ENCODE data around the gene AHSA1.
A peak's percentile ranks its signal among the peaks of the same experiment; 100 is the strongest.

Gene AHSA1

DNA sequence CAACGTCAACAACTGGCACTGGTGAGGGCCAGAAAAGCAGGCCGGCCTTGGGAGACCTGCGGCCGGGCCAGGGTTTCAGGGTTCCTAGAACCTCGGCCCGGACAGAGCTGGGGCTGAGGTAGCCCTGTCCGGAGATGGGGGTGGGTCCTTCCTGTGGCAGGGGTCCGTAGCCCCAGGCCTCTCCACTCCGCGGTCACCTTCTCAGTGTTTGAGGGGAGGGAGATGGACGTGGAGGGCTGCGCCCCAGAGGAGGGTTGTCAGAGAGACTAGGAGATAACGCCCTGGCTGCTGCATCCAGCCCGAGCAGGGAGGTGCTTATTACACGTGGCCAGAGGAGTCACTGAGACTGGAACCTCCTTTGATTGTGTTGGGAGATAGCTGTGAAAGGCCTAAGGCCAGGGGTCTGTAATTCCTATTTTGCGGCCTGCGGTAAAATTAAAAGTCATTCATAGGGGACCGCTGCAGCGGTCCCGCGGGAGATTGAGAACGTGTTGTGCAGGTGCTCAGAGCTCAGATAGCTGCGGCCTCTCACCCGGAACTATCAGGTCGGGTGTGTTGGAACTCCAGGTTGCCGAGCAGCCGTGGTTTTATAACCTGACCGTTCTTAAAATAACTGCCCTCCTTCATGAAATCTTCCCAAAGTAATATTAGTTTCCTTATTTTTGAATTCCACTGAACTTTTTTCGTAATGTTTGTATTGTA is 507 bp downstream of the AHSA1 start:
- ATAC-seq (peak; percentile 31), DNase-seq (peak in 1 of 2 donors; percentile 52)
- no peaks in the 10 kb centered on the region for H3K9me3 Mint-ChIP-seq
- H3K27me3 Mint-ChIP-seq = no peaks in the 10 kb centered on the region
- H3K27ac Mint-ChIP-seq = peak overlapping the region; percentile 100
- peak overlapping the region; percentile 100 for H3K4me3 Mint-ChIP-seq
- peaks cover 46% of the 10 kb centered on the region for H3K4me1 Mint-ChIP-seq

DNA sequence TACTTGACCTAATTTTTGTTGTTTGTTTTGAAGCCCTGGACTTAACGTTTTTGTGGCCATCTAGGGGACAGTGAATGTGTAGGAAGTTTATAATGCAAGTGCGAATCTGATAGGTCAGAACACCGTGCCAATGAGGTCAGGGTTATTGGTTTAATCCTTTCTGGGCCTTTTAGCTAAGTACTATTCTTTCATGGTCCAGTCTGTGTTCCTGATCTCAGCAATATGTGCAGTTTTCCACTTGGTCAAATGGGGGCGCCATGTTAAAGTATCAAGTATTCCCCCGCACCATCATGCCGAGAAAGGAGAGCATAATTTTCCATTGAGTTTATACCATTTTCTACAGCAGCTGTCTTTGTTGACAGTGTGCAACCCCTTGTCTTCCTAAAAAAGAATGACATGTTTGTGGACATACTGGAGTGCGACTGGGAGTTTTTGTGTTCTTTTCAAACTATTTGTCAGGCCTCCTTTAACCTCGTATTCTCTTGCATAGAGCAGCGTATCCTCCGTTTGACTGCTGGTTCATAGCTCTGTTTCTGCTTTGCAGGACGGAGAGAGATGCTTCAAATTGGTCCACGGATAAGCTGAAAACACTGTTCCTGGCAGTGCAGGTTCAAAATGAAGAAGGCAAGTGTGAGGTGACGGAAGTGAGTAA is 1.3 kb downstream of the AHSA1 start:
- Mint-ChIP-seq H3K27me3 (no peaks in the 10 kb centered on the region), H3K4me1 (peaks cover 45% of the 10 kb centered on the region), H3K27ac (peak overlapping the region; percentile 100), H3K9me3 (no peaks in the 10 kb centered on the region), H3K4me3 (peak overlapping the region; percentile 100)
- ATAC-seq = no peak
- peak; percentile 64 to 70 for DNase-seq

DNA sequence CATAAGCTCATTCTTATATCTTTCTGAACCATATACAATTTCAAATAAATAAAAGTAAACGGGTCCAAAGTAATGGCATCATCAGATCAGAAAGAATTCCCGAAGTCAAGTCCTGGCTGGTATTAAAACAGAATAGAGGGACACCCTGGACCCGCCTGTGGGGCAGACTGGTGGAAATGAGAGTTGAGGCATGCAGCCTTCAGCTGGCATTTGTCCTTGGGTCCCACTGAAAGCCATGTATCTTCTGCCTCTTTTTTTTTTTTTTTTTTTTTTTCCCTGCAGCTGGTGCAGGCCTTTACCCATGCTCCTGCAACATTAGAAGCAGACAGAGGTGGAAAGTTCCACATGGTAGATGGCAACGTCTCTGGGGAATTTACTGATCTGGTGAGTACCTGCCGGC is 9.9 kb downstream of the AHSA1 start:
- H3K27me3 Mint-ChIP-seq = no peaks in the 10 kb centered on the region
- no peak for ATAC-seq
- no peaks in the 10 kb centered on the region for H3K4me1 Mint-ChIP-seq
- H3K27ac Mint-ChIP-seq = no peak overlapping the region
- no peak overlapping the region for H3K4me3 Mint-ChIP-seq
- DNase-seq = no peak
- H3K9me3 Mint-ChIP-seq = no peaks in the 10 kb centered on the region

DNA sequence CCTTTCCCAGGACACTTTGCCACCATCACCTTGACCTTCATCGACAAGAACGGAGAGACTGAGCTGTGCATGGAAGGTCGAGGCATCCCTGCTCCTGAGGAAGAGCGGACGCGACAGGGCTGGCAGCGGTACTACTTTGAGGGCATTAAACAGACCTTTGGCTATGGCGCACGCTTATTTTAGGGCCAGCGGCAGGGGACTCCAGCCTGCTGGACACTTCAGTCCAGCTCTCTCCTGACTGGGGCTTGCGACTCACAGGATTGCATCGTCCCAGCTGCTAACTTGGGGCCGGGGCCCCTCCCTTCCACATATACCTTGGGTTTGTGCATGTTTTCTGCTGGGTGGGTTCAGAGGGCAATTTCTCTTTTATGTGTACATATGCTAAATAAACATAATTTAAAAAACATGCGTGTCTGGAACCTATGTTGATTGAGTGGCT is 11.2 kb downstream of the AHSA1 start:
- H3K4me3 Mint-ChIP-seq = no peak overlapping the region
- no peak overlapping the region for H3K27ac Mint-ChIP-seq
- no peak for DNase-seq
- ATAC-seq = no peak
- no peaks in the 10 kb centered on the region for H3K4me1 Mint-ChIP-seq
- no peaks in the 10 kb centered on the region for H3K9me3 Mint-ChIP-seq
- no peaks in the 10 kb centered on the region for H3K27me3 Mint-ChIP-seq

DNA sequence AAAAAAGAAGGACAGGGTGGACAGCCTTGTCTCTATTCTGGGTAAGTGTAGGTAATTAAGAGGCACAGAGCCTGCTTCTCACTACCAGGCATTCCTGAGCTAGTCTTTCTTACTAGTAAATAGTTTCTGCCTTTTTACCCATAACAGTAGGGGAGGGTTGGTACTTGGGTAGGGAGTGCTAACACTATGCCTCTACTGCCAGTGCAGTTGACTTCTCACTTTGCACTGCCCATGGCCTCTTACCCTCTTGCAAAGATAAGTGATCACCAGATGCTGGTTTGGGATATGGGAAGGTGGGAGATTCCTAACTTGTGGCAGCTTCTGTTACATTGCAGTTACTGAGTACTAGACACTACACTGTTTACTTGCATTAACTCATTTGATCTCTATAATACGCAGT is 11.6 kb downstream of the AHSA1 start:
- H3K4me3 Mint-ChIP-seq = no peak overlapping the region
- no peaks in the 10 kb centered on the region for H3K4me1 Mint-ChIP-seq
- H3K27ac Mint-ChIP-seq = no peak overlapping the region
- DNase-seq (no peak), ATAC-seq (no peak)
- no peaks in the 10 kb centered on the region for H3K9me3 Mint-ChIP-seq
- H3K27me3 Mint-ChIP-seq = no peaks in the 10 kb centered on the region

DNA sequence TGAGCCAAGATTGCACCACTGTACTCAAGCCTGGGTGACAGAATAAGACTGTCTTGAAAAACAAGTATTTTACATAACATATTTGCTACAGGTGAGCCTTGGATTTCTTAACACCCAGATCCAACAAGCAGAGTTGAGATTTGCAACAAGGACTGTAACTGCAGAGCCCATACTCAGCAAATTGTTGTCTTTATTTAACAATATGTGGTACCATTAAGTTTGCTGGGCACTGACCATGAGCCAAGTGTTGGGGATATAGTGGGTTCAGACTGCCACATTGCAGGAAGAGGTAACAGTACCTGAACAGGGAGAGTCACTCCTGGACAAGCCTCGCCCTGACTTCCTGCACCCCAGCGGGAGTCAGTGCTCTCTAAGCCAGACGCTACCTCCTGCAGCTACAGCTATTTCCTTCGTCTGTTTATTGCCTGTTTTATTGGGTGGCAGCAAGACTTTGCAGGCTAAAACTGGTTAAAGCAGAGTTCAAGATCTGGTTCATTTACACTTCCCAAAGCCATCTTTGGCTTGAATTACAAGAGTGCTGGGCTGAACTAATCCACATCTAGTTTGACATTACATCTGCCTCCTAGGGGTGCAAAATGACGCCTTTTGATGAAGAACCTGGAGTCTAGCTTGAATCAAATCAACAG is 12.5 kb downstream of the AHSA1 start:
- no peak overlapping the region for H3K4me3 Mint-ChIP-seq
- DNase-seq = no peak
- H3K9me3 Mint-ChIP-seq = no peaks in the 10 kb centered on the region
- ATAC-seq = no peak
- H3K27me3 Mint-ChIP-seq = no peaks in the 10 kb centered on the region
- H3K4me1 Mint-ChIP-seq = no peaks in the 10 kb centered on the region
- peak overlapping the region in 1 of 2 donors; percentile 82 for H3K27ac Mint-ChIP-seq

DNA sequence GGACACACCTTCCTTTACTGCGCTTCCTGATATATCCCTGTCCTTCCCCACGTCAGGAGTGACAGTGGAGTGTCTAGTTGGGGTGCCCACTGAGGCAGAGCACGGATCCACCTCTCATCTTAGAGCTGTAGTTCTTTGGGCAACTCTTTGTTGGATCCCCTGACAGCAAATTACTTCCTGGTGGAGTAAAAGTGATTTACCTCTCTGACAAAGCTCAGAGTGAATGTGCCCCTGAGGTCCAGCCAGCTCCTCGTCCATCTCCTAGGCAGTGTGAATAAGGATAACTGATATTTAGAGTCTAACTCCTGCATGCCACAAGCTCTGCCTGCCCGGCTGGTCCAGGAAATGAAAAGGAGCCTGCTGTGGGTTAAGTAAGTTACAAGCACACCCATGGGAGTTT is 16.0 kb downstream of the AHSA1 start:
- H3K27me3 Mint-ChIP-seq = no peaks in the 10 kb centered on the region
- no peak overlapping the region for H3K4me3 Mint-ChIP-seq
- ATAC-seq (no peak), DNase-seq (no peak)
- H3K9me3 Mint-ChIP-seq = no peaks in the 10 kb centered on the region
- H3K4me1 Mint-ChIP-seq = no peaks in the 10 kb centered on the region
- no peak overlapping the region for H3K27ac Mint-ChIP-seq

DNA sequence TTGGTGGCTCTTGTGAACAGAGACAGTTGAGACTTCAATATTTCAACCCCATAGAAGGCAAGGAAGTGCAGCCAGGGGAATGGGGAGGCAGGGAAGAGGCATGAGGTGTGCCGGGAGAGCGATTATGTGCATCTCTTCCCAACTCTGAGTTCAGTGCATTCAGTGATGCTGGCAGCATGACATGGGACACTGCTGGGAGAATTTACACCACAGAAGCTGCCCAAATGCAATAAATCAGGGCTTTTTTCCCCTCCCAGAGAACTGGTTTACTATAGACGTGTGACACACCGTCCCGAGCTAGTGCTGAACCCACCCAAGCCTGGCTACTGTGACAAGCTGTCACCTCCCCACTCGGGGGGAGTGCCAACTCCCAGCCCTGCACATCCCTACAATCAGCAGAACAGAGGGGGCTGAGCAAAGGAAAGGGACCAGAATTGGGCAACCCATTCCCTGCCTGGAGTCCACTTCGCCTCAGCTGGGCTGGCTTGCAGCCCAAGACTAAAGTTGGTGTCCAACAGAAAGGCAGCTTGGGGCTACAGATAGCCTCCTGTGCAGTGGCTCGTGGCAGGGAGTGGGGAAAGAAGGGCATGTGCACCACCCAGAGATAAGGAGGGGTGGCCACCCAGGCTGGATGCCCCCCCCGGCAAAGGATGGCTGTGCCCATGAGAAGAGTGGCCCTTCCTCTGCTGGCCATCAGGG is 16.7 kb downstream of the AHSA1 start:
- no peak overlapping the region for H3K27ac Mint-ChIP-seq
- ATAC-seq = no peak
- no peaks in the 10 kb centered on the region for H3K9me3 Mint-ChIP-seq
- no peaks in the 10 kb centered on the region for H3K27me3 Mint-ChIP-seq
- H3K4me3 Mint-ChIP-seq = no peak overlapping the region
- H3K4me1 Mint-ChIP-seq = no peaks in the 10 kb centered on the region
- DNase-seq = no peak

DNA sequence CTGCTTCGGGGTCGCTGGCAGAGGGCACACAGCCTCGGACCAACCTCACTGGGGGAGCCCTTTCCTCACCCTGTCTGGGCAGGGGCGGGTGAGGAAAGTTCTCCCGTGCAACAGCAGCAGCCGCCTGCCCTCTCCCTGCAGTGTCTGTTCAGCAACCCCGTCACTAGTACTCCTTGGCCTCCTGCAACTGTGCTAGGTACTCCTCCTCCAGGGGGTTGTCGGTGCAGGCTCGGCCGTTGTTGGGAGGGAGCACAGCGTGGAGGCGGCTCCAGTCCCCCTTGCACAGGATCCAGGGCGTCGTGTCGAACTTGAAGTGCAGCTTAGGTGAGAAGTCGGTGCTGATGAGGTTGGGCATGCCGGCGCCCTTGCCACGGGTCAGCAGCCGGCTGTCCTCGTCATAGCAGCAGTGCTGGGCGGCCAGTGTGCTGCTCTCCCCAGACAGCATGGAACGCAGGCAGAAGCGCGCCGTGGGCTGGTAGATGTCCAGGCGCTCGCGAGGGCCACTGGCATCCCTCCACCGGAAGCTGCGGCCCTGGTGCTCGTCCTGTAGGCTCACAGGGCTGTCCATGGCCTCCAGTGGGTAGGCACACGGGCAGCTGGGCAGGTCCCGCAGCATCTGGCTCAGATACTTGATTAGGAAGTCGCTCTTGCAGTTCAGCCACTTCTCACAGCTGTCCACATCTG is 17.7 kb downstream of the AHSA1 start:
- Mint-ChIP-seq H3K27ac (peak overlapping the region in 1 of 2 donors; percentile 89), H3K27me3 (no peaks in the 10 kb centered on the region), H3K4me3 (no peak overlapping the region), H3K9me3 (no peaks in the 10 kb centered on the region), H3K4me1 (no peaks in the 10 kb centered on the region)
- no peak for DNase-seq
- ATAC-seq = peak; percentile 37

DNA sequence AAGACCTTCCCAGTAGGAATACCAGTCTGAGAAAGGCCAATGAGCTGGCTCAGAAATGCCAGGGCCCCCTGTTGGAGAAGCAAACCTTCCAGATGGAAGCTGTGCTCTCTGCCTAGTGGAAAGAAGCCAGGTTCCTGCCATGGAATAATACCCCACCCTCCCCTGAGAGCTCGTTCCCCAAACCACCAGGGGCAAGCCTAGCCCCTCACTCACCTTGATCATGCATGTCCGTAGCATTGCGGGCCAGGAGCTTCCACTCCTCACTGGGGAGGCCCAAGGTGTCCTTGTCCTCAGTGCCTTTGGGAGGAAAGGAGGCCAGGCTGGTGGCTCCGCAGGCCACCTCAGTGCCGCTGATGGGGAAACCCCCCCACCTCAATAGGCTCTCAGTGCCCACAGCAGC is 20.1 kb downstream of the AHSA1 start:
- no peaks in the 10 kb centered on the region for H3K4me1 Mint-ChIP-seq
- no peak overlapping the region for H3K4me3 Mint-ChIP-seq
- DNase-seq = no peak
- no peaks in the 10 kb centered on the region for H3K27me3 Mint-ChIP-seq
- H3K27ac Mint-ChIP-seq = no peak overlapping the region
- no peak for ATAC-seq
- no peaks in the 10 kb centered on the region for H3K9me3 Mint-ChIP-seq

DNA sequence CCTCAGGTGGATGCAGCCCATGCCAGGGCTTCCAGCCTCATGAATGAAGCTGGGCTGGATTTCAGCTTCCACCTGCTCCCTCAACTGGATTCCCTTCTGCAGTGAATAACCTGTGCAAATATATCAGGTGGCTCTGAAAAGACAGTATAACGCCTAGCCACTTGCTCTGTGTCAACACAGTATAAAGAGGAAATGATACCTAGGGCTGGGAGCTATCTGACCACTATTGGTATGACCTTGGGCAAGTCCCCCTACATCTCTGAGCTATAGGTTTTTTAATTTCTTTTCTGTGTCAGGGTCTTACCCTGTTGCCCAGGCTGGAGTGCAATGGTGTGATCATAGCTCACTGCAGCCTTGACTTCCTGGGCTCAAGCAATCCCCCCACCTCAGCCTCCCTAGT is 20.9 kb downstream of the AHSA1 start:
- DNase-seq (no peak), ATAC-seq (no peak)
- H3K27me3 Mint-ChIP-seq = no peaks in the 10 kb centered on the region
- H3K4me3 Mint-ChIP-seq = no peak overlapping the region
- H3K27ac Mint-ChIP-seq = no peak overlapping the region
- no peaks in the 10 kb centered on the region for H3K9me3 Mint-ChIP-seq
- no peaks in the 10 kb centered on the region for H3K4me1 Mint-ChIP-seq

DNA sequence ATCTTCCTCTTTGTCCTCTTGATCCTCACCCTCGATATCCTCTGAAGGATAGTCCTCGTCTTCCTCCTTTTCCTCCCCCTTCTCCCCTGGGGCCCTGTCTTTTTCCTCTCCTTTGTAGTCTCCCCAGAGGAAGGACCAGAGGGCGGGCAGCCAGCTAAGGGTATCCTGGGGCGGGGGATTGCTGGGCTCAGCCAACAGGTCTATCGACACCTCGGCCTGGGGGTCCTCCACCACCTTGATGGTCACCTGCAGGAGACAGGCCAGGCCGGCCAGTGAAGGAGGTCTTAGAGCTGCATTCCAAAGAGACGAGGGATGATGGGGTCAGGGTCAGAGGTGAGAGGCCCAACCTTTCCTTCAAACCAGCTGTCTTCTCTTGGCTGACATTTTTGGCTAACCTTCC is 24.5 kb downstream of the AHSA1 start:
- Mint-ChIP-seq H3K9me3 (no peaks in the 10 kb centered on the region), H3K4me3 (no peak overlapping the region), H3K27me3 (no peaks in the 10 kb centered on the region), H3K27ac (no peak overlapping the region), H3K4me1 (no peaks in the 10 kb centered on the region)
- DNase-seq (no peak), ATAC-seq (no peak)

DNA sequence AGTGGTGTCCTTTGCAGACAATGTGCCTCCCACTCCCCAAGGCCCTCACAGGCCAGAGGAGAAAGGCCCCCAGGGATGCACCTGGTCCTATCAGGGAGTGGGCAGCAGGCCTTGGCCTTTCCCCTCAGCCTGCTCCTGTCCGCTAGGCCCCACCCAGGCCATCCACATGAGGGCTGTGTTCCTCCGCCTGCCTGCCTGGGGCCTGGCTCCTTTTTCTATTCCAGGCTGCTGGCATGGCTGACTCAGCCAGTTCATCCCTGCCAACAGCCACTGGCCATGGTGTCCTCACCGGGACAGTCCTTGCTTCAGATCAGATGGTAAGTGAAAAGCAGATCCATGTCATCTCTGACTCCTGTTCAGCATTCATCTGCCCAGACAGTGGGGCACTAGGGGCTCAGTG is 27.4 kb downstream of the AHSA1 start:
- ATAC-seq = peak; percentile 10
- H3K4me1 Mint-ChIP-seq = no peaks in the 10 kb centered on the region

DNA sequence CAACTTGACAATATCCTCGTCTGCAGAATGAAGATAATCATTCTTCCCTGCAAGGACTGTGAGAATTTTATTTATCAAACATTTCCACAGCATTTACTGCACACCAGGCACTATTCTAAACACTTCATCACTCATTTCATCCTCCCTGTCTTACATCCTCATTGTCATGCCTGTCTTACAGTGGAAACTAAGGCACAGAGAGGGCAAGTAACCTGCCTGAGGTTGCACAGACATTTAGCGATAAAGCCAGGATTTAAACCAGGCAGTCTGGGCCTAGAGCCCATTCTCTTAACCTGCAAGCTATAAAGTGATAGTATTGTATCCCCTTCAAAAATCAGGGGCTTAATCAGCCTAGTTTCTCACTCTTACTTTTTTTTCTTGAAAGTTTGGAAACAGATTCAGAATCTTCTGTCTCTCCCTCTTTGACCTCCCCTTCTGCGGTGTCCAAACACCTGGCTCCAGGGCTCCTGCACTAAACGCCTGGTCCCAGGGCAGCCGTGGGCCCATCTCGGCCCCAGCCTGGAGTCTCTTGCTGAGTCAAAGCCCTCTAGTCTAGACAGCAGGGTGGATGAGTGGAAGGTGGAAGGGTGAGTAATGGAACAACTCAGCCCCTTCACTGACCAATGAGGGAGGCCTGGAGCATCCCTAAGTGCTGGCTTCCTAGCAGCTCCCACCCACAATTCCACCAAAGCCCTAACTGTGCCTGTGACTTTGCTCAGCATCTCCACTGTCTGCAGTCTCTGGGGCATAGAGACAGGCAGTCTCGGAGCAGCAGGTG is 28.2 kb downstream of the AHSA1 start:
- ATAC-seq (no peak), DNase-seq (no peak)
- Mint-ChIP-seq H3K4me1 (no peaks in the 10 kb centered on the region), H3K27ac (peak overlapping the region in 1 of 2 donors; percentile 88), H3K4me3 (no peak overlapping the region), H3K27me3 (no peaks in the 10 kb centered on the region), H3K9me3 (no peaks in the 10 kb centered on the region)

More for the DNA sequence above, 27.4 kb downstream of the AHSA1 start:
- Mint-ChIP-seq H3K9me3 (no peaks in the 10 kb centered on the region), H3K27ac (peak overlapping the region in 1 of 2 donors; percentile 88), H3K27me3 (no peaks in the 10 kb centered on the region), H3K4me3 (no peak overlapping the region)
- DNase-seq = no peak

DNA sequence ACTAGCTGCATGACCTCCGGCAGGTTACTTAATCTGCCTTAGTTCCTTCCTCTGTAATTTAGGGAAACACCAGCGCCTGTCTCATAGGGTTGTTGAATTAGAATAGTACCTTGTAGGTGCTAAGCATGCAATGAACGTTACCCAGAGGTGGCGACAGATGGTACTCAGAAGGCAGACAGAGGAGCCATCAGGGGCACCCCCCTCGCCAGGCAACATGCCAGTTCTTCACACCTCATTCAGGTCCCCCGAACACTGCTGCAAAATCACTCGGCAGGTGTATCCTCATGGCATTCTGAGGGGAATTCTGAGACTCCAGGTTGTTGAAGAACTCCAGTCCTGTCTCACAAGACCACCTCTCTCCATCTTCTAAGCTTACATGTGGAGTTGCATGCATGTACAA is 30.7 kb downstream of the AHSA1 start:
- ATAC-seq = no peak
- Mint-ChIP-seq H3K27me3 (no peaks in the 10 kb centered on the region), H3K4me3 (no peak overlapping the region), H3K27ac (no peak overlapping the region), H3K4me1 (no peaks in the 10 kb centered on the region), H3K9me3 (no peaks in the 10 kb centered on the region)
- no peak for DNase-seq

All from stimulated activated naive CD8-positive, alpha-beta T cell treated with anti-CD3 and anti-CD28 coated beads, Interleukin-15, amount 100 ng/mL, for 72 hours (primary cell).